GM18861 (cell line): Measurements from ENCODE around the gene SAE1.

Source experiments
- ATAC-seq: cut with Tn5 transposase; IDR thresholded peaks from one replicate; pipeline ENCODE4 v1.9.1; 2021; ENCODE audit not compliant: unreplicated experiment

The SAE1 gene

GRCh38 chr19:47209319-47210179, 78.9 kb downstream of the SAE1 start:
- no peak for ATAC-seq

GRCh38 chr19:47210180-47210490, 79.5 kb downstream of the SAE1 start:
- ATAC-seq: no peak

GRCh38 chr19:47210689-47211316, 80.2 kb downstream of the SAE1 start:
- no peak for ATAC-seq

- no peak for ATAC-seq
Observed at GRCh38 chr19:47215581-47215980, 84.9 kb downstream of the SAE1 start.

- no peak for ATAC-seq
Observed at GRCh38 chr19:47221080-47221841, 90.6 kb downstream of the SAE1 start.

- no peak for ATAC-seq
Observed at GRCh38 chr19:47221890-47222289, 91.3 kb downstream of the SAE1 start.

GRCh38 chr19:47225746-47226425, 95.3 kb downstream of the SAE1 start:
- ATAC-seq: peak; percentile 22

GRCh38 chr19:47226426-47227351, 96.1 kb downstream of the SAE1 start:
- peak; percentile 0 for ATAC-seq

GRCh38 chr19:47227352-47228167, 96.9 kb downstream of the SAE1 start:
- ATAC-seq: no peak

- ATAC-seq: no peak
Observed at GRCh38 chr19:47228168-47228936, 97.7 kb downstream of the SAE1 start.

GRCh38 chr19:47228937-47229675, 98.5 kb downstream of the SAE1 start:
- no peak for ATAC-seq

GRCh38 chr19:47229676-47230053, 99.0 kb downstream of the SAE1 start:
- ATAC-seq: no peak

GRCh38 chr19:47230054-47230920, 99.7 kb downstream of the SAE1 start:
- ATAC-seq: no peak

GRCh38 chr19:47230921-47231214, 100.2 kb downstream of the SAE1 start, which contains the start of gene BBC3:
Gene BBC3, minus strand, starts transcription at chr19:47231199. Its CDS starts 2,768 bp downstream, at chr19:47228431.
- no peak for ATAC-seq

- no peak for ATAC-seq
Observed at GRCh38 chr19:47231215-47232054, 100.8 kb downstream of the SAE1 start.
